MM.1S (cell line): ENCODE results near the gene DEDD.

Experiments
- DNase-seq: peaks from one replicate; pipeline ENCODE4 v3.0.0-alpha.2; 2015
- H2AFZ ChIP-seq: fragments of 300-600 bp; sonication (generic); 2 replicates; pipeline ENCODE4 v1.6.0; 2016; ENCODE audit warnings: antibody characterized with exemption, low read length
- H3F3A ChIP-seq: fragments of 300-600 bp; sonication (generic); 2 replicates; pipeline ENCODE4 v1.6.1; 2016; ENCODE audit warnings: mild to moderate bottlenecking, antibody characterized with exemption, low read length, moderate library complexity, mixed read lengths; ENCODE audit not compliant: insufficient read depth
- H3K27ac ChIP-seq: fragments of 300-600 bp; sonication (generic); 2 replicates; pipeline ENCODE4 v1.5.1; 2016; ENCODE audit warnings: mild to moderate bottlenecking, low read length
- H3K27me3 ChIP-seq: fragments of 300-600 bp; sonication (generic); replicated peaks from 2 replicates; pipeline ENCODE4 v1.6.0; 2016; ENCODE audit warnings: low read length; ENCODE audit not compliant: insufficient read depth
- H3K36me3 ChIP-seq: fragments of 300-600 bp; sonication (generic); replicated peaks from 2 replicates; pipeline ENCODE4 v1.6.1; 2016; ENCODE audit warnings: mild to moderate bottlenecking, low read length, mixed read lengths; ENCODE audit not compliant: insufficient read depth
- H3K4me1 ChIP-seq: fragments of 300-600 bp; sonication (generic); 2 replicates; pipeline ENCODE4 v1.6.1; 2016; ENCODE audit warnings: low read length, mixed read lengths
- H3K4me2 ChIP-seq: fragments of 300-600 bp; sonication (generic); 2 replicates; pipeline ENCODE4 v1.6.0; 2016; ENCODE audit warnings: low read depth, low read length
- H3K4me3 ChIP-seq: fragments of 300-600 bp; sonication (generic); 2 replicates; pipeline ENCODE4 v1.5.1; 2016; ENCODE audit warnings: low read length, mixed read lengths
- H3K79me2 ChIP-seq: fragments of 300-600 bp; sonication (generic); 2 replicates; pipeline ENCODE4 v1.6.1; 2016; ENCODE audit warnings: mixed run types, low read length, mixed read lengths
- H3K9ac ChIP-seq: fragments of 300-600 bp; sonication (generic); 2 replicates; pipeline ENCODE4 v1.6.1; 2016; ENCODE audit warnings: low read length, mixed read lengths
- H3K9me2 ChIP-seq: fragments of 300-600 bp; sonication (generic); replicated peaks from 2 replicates; pipeline ENCODE4 v1.6.1; 2016; ENCODE audit warnings: mild to moderate bottlenecking, low read length, mixed read lengths; ENCODE audit not compliant: insufficient read depth
- H3K9me3 ChIP-seq: fragments of 300-600 bp; sonication (generic); replicated peaks from 2 replicates; pipeline ENCODE4 v1.6.1; 2016; ENCODE audit warnings: mild to moderate bottlenecking, low read length, mixed read lengths; ENCODE audit not compliant: insufficient read depth
- H4K20me1 ChIP-seq: fragments of 300-600 bp; sonication (generic); 2 replicates; pipeline ENCODE4 v1.6.1; 2016; ENCODE audit warnings: mild to moderate bottlenecking, low read length, moderate library complexity, mixed read lengths; ENCODE audit not compliant: insufficient read depth
- CTCF ChIP-seq: fragments of 300-600 bp; sonication (generic); IDR thresholded peaks from 2 replicates; pipeline ENCODE4 v1.5.1; 2016; ENCODE audit warnings: antibody characterized with exemption, low read length, mixed read lengths
- EZH2 ChIP-seq: fragments of 300-600 bp; sonication (generic); optimal IDR thresholded peaks from 2 replicates; pipeline ENCODE3; 2017; ENCODE audit warnings: low read depth, mild to moderate bottlenecking, antibody characterized with exemption, low read length, mixed read lengths
- EZH2phosphoT487 ChIP-seq: fragments of 300-600 bp; sonication (generic); IDR thresholded peaks from 2 replicates; pipeline ENCODE4 v1.6.1; 2018; ENCODE audit warnings: antibody characterized with exemption, low read length

Gene DEDD

GRCh38 chr1:161153176-161153575 lies 20.7 kb upstream of the DEDD start:
- Histone ChIP-seq H2AFZ (peak overlapping the region; percentile 85), H3K9me3 (no peaks in the 10 kb centered on the region), H3K79me2 (peaks cover 21% of the 10 kb centered on the region), H4K20me1 (no peaks in the 10 kb centered on the region), H3K4me1 (peaks cover 19% of the 10 kb centered on the region), H3K36me3 (peaks cover 5% of the 10 kb centered on the region; the same call in 1 of the 2 replicates), H3K4me2 (peak overlapping the region; percentile 87), H3K9me2 (no peaks in the 10 kb centered on the region), H3F3A (peaks cover 16% of the 10 kb centered on the region), H3K4me3 (peak overlapping the region; percentile 87), H3K27me3 (no peaks in the 10 kb centered on the region), H3K27ac (peak overlapping the region; percentile 89; the same call in 1 of the 2 replicates), H3K9ac (peak overlapping the region; percentile 95; the same call in 1 of the 2 replicates)
- DNase-seq, result no peak
- TF ChIP-seq EZH2 (no peak), CTCF (no peak), EZH2phosphoT487 (no peak)

- no peak overlapping the region for H2AFZ ChIP-seq
- H3K27ac ChIP-seq, result no peak overlapping the region
- no peak for DNase-seq
- H3K79me2 ChIP-seq, result no peaks in the 10 kb centered on the region
- no peaks in the 10 kb centered on the region for H3K27me3 ChIP-seq
- H3K9me3 ChIP-seq, result no peaks in the 10 kb centered on the region
- H3K9ac ChIP-seq, result no peak overlapping the region
- no peak overlapping the region for H3K4me2 ChIP-seq
- no peaks in the 10 kb centered on the region for H3K36me3 ChIP-seq
- no peaks in the 10 kb centered on the region for H3K4me1 ChIP-seq
- no peaks in the 10 kb centered on the region for H4K20me1 ChIP-seq
- TF ChIP-seq EZH2 (no peak), CTCF (no peak), EZH2phosphoT487 (no peak)
- H3K9me2 ChIP-seq, result no peaks in the 10 kb centered on the region
- no peak overlapping the region for H3K4me3 ChIP-seq
- H3F3A ChIP-seq, result peaks cover 2% of the 10 kb centered on the region; the same call in 1 of the 2 replicates
These were observed 13.4 kb upstream of the DEDD start for GRCh38 chr1:161145832-161146231.

- no peak overlapping the region for H3K4me2 ChIP-seq
These were observed 8.4 kb upstream of the DEDD start for GRCh38 chr1:161140755-161141400.

More at GRCh38 chr1:161140755-161141400, 8.4 kb upstream of the DEDD start:
- no peaks in the 10 kb centered on the region for H3K27me3 ChIP-seq
- H4K20me1 ChIP-seq, result no peaks in the 10 kb centered on the region
- TF ChIP-seq CTCF, result no peak
- TF ChIP-seq EZH2phosphoT487, result no peak
- TF ChIP-seq EZH2, result no peak
- no peak overlapping the region for H3K4me3 ChIP-seq
- H3K4me1 ChIP-seq, result no peaks in the 10 kb centered on the region
- H3K9me2 ChIP-seq, result no peaks in the 10 kb centered on the region
- no peaks in the 10 kb centered on the region for H3K9me3 ChIP-seq
- H3K79me2 ChIP-seq, result 0 out of 2 replicates have a peak, but pooled peaks cover 7% of the 10 kb centered on the region
- H3F3A ChIP-seq, result peaks cover 11% of the 10 kb centered on the region; the same call in 1 of the 2 replicates
- DNase-seq, result no peak
- H3K36me3 ChIP-seq, result no peaks in the 10 kb centered on the region
- H3K27ac ChIP-seq, result no peak overlapping the region
- H3K9ac ChIP-seq, result no peak overlapping the region
- H2AFZ ChIP-seq, result no peak overlapping the region
